Type B pancreatic cell (in vitro differentiated cells): ENCODE data around the gene NUDT3. TPM values are rescaled to one million over a fixed set of nuclear protein-coding genes. Genes with fewer than 3 reads are reported as not detected.
A peak's percentile ranks its signal among the peaks of the same experiment; 100 is the strongest.
"Not testable (repeated sequence)": the region's sequence is repeated elsewhere in the genome, so short reads cannot be mapped to it uniquely, and the experiment has no call there.

Experiments used
- DNase-seq: peaks from one replicate; pipeline ENCODE4 v3.0.0; 2021; ENCODE audit warnings: mixed read lengths; ENCODE audit not compliant: unreplicated experiment; ENCODE audit errors: extremely low spot score
- H3K27ac Mint-ChIP-seq: 2 replicates; pipeline ENCODE4 v1.8.0; 2021; ENCODE audit warnings: mild to moderate bottlenecking, mixed read lengths
- H3K27me3 Mint-ChIP-seq: 2 replicates; pipeline ENCODE4 v1.8.0; 2021; ENCODE audit warnings: mixed read lengths
- H3K36me3 Mint-ChIP-seq: 2 replicates; pipeline ENCODE4 v1.8.0; 2021; ENCODE audit warnings: mixed read lengths
- H3K4me1 Mint-ChIP-seq: one replicate; pipeline ENCODE4 v1.8.0; 2021; ENCODE audit warnings: mixed read lengths; ENCODE audit not compliant: unreplicated experiment
- H3K4me3 Mint-ChIP-seq: 2 replicates; pipeline ENCODE4 v1.8.0; 2021; ENCODE audit warnings: mild to moderate bottlenecking, mixed read lengths
- H3K9me3 Mint-ChIP-seq: 2 replicates; pipeline ENCODE4 v1.8.0; 2021; ENCODE audit warnings: mixed read lengths
- CTCF ChIP-seq: fragments of 200-600 bp; sonication (generic); conservative IDR thresholded peaks from 2 replicates; pipeline ENCODE4 v1.5.0; 2021; ENCODE audit warnings: antibody characterized with exemption, mild to moderate bottlenecking
- total RNA-seq: library from RNA; stranded (reverse); gene quantifications from 2 replicates; pipeline ENCODE4 v1.2.1, GENCODE V29; 2021; ENCODE audit warnings: low replicate concordance

NUDT3 gene
- total RNA-seq, 1 donor from 2014 or later: 31.9 TPM

- TF ChIP-seq CTCF: peak; percentile 17
- Mint-ChIP-seq H3K27ac (no peak overlapping the region), H3K4me1 (peaks cover 7% of the 10 kb centered on the region), H3K4me3 (no peak overlapping the region), H3K36me3 (no peaks in the 10 kb centered on the region), H3K27me3 (no peaks in the 10 kb centered on the region), H3K9me3 (no peaks in the 10 kb centered on the region)
- no peak for DNase-seq
Observed at GRCh38 chr6:34272013-34272926, 120.2 kb downstream of the NUDT3 start.

- H3K9me3 Mint-ChIP-seq, H3K4me3 Mint-ChIP-seq, H3K4me1 Mint-ChIP-seq, H3K27me3 Mint-ChIP-seq, DNase-seq, H3K27ac Mint-ChIP-seq, H3K36me3 Mint-ChIP-seq: not testable (repeated sequence)
Observed at GRCh38 chr6:34269658-34270341, 122.7 kb downstream of the NUDT3 start.

- not testable (repeated sequence) for DNase-seq, H3K27me3 Mint-ChIP-seq, H3K27ac Mint-ChIP-seq, H3K9me3 Mint-ChIP-seq, H3K4me1 Mint-ChIP-seq, H3K4me3 Mint-ChIP-seq, H3K36me3 Mint-ChIP-seq
Observed at GRCh38 chr6:34269132-34269531, 123.3 kb downstream of the NUDT3 start.

- no peak for TF ChIP-seq CTCF
- Mint-ChIP-seq H3K27ac (no peak overlapping the region), H3K36me3 (no peaks in the 10 kb centered on the region), H3K4me1 (no peaks in the 10 kb centered on the region), H3K27me3 (no peaks in the 10 kb centered on the region), H3K9me3 (no peaks in the 10 kb centered on the region), H3K4me3 (no peak overlapping the region)
- no peak for DNase-seq
Observed at GRCh38 chr6:34267746-34268145, 124.7 kb downstream of the NUDT3 start.

GRCh38 chr6:34263484-34263883, 129.0 kb downstream of the NUDT3 start:
- not testable (repeated sequence) for H3K4me3 Mint-ChIP-seq, DNase-seq, H3K36me3 Mint-ChIP-seq, H3K27ac Mint-ChIP-seq, H3K9me3 Mint-ChIP-seq, H3K27me3 Mint-ChIP-seq, H3K4me1 Mint-ChIP-seq

- no peak overlapping the region for H3K4me3 Mint-ChIP-seq
- peaks cover 5% of the 10 kb centered on the region for H3K36me3 Mint-ChIP-seq
- no peak for DNase-seq
- no peaks in the 10 kb centered on the region for H3K4me1 Mint-ChIP-seq
- H3K27me3 Mint-ChIP-seq: no peaks in the 10 kb centered on the region
- TF ChIP-seq CTCF: no peak
- H3K9me3 Mint-ChIP-seq: peaks cover 5% of the 10 kb centered on the region
- H3K27ac Mint-ChIP-seq: no peak overlapping the region
Observed at GRCh38 chr6:34260576-34261267, 131.7 kb downstream of the NUDT3 start.
